Dedifferentiated amniotic fluid mesenchymal stem cell (primary cell): ENCODE data around the gene SRF.

Experiments used
- DNase-seq: peaks from one replicate; pipeline ENCODE4 v3.0.0-alpha.2; 2016; ENCODE audit errors: extremely low spot score

The SRF gene

DNA sequence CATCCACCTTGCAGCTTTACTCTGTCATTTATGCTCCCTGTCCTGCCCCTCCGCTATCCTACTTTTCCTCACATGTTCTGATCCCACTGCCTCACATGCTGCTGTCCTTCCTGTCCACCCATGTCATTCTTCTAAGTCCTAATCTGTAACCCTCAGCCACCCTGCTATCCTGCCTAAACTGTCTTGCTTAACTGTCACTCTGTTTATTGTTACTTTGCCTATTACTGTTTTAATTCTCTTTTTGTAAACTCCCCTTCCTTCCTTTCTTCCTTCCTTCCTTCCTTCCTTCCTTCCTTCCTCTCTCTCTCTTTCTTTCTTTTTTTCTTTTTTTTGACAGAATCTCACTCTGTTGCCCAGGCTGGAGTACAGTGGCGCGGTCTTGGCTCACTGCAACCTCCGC, 12.4 kb downstream of the SRF start:
- no peak for DNase-seq

DNA sequence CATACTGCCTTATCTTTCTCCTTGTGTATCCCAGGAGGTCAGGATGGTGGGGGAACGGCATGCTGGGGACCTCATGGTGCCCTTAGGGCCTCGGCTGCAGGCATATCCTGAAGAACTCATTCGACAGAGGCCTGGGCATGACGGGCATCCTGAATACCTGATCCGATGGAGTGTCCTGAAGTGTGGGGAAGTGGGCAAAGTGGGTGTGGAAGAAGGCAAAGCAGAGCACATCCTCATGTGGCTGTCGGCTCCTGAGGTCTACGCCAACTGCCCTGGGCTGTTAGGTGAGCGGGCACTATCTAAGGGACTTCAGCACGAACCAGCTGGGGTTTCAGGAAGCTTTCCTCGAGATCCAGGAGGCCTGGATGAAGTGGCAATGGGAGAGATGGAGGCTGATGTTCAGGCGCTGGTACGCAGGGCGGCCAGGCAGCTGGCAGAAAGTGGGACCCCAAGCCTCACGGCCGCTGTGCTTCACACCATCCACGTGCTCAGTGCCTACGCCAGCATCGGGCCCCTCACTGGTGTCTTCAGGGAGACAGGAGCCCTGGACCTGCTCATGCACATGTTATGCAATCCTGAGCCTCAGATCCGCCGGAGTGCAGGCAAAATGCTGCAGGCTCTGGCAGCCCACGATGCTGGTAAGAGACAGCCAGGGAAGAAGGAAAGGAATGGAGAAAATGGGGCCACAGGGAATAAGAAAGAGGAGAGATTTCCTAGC, 13.4 kb downstream of the SRF start:
- DNase-seq = no peak

DNA sequence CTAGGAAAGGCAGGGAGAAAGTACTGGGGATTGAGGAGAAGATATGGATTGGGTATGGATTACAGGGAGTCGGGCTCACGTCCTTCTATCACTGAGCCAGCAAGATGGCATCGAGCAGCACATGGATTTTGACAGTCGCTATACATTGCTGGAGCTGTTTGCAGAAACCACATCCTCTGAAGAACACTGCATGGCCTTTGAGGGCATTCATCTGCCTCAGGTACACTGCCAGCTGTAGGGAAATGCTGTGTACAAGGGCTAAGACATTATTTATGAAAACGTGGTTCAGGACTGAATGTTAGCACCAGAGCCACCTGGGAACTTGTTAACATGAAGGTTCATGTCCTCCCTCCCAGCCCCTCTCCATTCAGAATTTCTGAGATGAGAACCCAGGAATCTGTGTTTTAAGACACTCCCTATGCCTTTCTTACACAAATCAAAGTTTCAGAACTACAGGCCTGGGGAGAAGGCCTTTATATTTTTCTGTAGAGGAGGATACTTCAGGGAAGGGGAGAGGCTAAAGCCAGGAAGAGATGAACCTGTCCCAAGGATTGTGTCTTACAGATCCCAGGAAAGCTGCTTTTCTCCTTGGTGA, 14.4 kb downstream of the SRF start:
- DNase-seq = no peak

DNA sequence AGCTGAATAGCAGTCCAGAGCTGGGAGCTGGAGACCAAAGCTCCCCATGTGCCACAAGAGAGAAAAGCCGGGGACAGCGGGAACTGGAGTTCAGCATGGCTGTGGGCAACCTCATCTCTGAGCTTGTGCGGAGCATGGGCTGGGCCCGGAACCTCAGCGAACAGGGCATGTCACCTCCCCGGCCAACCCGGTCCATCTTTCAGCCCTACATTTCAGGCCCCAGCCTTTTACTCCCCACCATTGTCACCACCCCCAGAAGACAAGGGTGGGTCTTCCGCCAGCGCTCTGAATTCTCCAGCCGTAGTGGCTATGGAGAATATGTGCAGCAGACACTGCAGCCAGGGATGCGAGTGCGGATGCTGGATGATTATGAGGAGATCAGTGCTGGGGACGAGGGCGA, 14.9 kb downstream of the SRF start:
- no peak for DNase-seq

DNA sequence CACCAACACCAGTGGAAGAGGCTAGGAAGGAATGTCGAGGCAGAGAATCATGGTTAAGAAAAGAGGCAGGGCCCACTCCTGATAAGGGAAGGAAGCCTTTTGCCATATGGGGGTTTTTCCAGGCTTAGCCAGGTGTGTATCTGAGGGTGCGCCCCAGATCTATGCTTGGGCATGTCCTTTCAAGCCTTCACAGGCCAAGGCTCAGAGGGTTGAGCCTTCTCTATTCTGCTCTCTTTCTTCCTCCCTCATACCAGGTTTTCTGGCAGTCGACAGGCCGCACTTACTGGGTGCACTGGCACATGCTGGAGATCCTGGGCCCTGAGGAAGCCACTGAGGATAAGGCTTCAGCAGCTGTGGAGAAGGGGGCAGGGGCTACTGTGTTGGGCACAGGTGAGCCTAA, 15.6 kb downstream of the SRF start:
- no peak for DNase-seq

DNA sequence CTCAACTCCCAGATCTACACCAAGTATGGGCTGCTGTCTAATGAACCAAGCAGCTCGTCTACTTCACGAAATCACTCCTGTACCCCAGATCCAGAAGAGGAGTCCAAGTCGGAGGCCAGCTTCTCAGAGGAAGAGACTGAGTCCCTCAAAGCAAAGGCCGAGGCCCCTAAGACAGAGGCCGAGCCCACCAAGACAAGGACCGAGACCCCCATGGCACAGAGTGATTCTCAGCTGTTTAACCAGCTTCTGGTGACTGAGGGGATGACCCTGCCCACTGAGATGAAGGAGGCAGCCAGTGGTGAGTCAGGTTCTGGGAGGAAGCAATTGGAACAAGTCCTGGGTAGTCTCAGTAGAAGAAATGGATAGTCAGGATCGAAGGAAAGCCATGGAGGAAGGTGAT, 16.8 kb downstream of the SRF start:
- no peak for DNase-seq

DNA sequence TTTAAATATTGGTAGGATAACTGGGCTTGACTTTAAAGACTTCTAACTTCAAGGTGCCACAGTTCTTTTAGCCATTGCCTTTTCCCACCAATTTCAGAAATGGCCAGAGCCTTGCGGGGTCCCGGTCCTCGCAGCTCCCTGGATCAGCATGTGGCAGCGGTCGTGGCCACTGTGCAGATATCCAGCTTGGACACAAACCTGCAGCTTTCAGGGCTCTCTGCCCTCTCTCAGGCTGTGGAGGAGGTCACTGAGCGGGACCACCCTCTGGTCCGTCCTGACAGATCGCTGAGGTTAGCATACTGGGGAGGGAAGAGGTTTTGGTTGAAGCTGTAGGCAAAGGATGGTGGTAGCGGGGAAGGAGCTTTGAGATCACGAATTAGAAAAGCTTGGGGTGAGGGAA, 17.4 kb downstream of the SRF start:
- no peak for DNase-seq

DNA sequence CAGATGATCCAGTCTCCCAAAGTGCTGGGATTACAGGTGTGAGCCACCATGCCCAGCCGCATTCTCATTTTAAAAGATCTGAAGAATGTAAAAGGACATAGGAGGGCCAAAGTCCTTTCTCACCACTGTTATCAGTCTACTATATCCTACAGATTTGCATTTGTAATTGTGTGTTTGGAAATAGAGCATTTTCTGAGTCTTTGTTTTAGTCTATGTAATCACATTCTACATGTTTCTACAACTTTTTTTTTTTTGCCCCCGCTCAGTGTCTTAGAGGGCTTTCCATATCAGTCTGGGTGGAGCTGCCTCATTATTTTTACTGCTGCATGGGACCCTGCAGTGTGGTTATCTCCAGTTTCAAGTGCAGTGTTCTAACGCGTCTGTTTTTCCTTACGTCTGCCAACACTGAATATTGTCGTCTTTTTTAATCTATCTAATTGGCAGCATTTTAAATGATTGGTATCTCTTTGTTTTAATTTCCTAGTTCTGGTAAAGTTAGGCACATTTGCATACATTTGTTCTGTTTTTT, 18.8 kb downstream of the SRF start:
- DNase-seq = no peak

DNA sequence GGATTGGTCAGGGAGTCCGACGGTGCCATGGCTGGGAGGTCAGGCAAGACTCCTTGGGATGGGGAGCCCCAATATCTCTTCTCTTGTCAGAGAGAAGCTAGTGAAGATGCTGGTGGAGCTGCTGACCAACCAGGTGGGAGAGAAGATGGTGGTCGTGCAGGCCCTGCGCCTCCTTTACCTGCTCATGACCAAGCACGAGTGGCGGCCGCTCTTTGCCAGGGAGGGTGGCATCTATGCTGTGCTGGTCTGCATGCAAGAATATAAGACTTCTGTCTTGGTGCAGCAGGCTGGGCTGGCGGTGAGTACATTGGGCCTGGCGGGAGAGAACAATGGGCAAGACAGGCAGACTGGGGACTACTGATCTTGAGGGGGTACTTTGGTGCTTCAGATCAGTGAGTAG, 21.8 kb downstream of the SRF start:
- DNase-seq = no peak

DNA sequence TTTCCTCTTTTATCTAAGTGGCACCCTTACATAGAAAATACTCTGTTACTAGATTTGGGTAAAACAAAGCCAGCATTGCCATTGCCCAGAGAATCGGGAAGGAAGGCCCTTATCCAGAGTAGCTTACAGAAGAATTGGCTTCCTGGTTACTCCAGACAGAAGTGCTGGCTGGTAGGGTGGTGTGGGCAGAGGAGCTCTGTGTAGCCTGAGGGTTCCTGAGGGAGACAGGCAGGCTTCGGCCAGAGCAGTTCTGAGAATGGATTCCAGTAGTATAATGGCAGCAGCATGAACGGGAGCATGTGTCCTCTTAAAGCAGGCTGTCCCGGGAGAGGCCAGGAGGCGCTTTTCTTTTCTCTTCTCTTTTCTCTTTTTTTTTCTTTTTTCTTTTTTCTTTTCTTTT, 22.9 kb downstream of the SRF start:
- no peak for DNase-seq

DNA sequence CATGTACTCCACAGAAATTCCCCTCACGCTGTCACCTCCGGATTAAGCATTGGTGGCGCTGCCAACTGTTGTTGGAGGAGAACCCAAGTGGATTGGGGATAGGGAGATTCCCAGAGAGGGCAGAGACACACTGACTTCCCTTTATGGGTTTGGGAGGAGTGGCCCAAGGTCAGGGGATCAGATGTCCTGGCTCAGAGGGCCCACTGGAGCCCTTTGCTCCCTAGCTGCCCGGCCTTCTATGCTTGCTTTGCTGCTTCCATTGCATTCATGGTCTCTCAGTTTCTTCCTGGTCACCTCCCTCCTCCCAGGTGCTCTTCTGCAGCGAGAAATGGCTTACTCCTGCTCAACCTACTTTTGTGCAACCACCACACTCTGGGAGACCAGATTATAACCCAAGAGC, 25.3 kb downstream of the SRF start:
- DNase-seq = no peak

DNA sequence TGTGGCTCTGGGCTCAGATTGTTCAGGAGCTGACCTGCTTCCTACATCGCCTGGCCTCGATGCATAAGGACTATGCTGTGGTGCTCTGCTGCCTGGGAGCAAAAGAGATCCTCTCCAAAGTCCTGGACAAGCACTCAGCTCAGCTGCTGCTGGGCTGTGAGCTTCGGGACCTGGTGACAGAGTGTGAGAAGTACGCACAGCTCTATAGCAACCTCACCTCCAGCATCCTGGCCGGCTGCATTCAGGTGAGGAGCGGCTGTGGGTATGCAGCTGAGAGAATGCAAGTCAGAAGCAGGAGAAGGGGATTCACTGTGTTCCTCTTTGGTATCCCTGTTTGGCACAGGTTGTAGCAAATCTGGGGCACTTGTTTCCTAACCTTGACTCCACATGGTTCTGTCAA, 28.8 kb downstream of the SRF start:
- DNase-seq = no peak

DNA sequence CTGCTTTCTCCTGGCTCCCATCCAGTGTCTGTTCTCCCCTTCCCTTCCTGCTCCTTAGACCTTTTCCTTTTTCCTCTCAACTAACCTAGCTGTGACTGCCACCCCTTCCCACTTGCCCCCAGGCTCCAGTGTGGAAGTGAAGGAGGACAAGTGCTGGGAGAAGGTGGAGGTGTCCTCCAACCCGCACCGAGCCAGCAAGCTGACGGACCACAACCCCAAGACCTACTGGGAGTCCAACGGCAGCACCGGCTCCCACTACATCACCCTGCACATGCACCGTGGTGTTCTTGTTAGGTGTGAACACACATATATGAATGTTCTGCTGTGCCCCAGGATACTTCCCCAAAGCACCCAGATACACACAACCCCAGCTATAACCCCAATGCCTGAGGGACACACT, 29.5 kb downstream of the SRF start:
- no peak for DNase-seq

DNA sequence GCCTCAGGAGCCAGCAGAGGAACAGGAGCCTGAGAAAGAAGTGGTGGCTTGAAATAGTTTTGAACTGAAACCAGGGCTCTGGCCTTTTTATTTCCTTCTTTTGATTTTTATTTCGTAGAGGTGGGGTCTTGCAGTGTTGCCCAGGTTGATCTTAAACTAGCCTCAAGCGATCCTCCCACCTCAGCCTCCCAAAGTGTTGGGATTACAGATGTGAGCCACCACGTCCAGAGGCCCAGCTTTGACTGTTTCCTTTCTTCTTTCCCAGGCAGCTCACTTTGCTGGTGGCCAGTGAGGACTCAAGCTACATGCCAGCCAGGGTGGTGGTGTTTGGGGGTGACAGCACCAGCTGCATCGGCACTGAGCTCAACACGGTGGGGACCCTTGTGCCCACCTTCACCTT, 31.4 kb downstream of the SRF start:
- no peak for DNase-seq

DNA sequence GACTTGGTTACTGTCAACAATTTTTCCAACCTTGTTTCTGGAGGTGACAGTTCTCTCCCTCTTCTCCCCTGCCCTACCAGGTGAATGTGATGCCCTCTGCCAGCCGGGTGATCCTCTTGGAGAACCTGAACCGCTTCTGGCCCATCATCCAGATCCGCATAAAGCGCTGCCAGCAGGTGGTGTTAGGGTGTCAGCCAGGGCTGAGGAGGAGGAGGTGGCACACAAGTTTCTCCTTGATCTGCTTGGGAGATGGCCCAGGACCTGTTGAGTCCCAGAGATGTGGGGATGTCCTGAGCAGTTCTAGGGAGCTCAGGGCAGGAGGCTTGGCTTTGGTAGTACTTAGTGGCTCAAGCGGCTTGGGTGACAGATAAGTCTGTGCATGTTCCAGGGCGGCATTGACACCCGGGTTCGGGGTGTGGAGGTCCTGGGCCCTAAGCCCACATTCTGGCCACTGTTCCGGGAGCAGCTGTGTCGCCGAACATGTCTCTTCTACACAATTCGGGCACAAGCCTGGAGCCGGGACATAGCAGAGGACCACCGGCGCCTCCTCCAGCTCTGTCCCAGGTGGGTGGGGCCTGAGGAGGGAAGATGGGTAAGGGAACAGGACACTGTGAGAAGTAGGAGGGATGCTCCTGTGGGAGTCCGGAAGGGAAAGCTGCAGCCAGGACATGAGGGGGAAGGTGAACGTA, 32.1 kb downstream of the SRF start:
- DNase-seq = no peak

DNA sequence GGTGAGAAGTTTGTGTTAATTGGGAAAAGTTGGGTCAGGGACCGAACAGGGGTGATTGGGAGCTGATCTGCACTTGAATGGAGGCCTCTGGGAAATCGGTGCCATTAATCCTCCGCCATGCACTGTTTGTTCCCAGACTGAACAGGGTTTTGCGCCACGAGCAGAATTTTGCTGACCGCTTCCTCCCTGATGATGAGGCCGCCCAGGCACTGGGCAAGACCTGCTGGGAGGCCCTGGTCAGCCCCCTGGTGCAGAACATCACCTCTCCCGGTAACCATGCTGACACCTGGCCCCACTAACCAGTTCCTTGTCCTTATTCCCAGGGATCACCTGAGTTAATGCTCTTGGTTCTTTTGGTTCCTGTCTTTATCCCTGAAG, 32.6 kb downstream of the SRF start:
- no peak for DNase-seq

DNA sequence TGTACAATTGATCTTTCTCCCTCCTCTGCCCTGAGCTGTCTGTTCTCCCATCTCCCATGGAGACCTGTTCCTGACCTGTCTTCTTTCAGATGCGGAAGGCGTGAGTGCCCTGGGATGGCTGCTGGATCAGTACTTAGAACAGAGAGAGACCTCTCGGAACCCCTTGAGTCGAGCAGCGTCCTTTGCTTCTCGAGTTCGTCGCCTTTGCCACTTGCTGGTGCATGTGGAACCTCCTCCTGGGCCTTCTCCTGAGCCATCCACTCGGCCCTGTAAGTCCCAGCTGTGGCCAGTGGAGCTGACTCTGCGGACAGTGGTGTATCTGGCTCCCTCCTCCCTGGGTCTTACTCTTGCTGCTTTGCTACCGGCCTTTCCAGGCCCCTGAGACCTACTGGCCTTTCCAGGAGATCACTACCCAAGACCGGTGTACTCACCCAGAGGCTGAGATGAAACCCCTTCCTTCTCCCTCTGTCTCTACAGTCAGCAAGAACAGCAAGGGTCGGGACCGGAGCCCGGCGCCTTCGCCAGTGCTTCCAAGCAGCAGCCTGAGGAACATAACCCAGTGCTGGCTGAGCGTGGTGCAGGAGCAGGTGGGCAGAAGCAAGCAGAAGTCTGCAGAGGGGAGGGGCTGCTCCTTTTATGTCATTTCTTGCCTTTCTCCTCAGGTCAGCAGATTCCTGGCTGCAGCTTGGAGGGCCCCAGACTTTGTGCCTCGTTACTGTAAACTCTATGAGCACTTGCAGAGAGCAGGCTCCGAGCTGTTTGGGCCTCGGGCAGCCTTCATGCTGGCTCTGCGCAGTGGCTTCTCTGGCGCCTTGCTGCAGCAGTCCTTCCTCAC, 33.4 kb downstream of the SRF start:
- no peak for DNase-seq

DNA sequence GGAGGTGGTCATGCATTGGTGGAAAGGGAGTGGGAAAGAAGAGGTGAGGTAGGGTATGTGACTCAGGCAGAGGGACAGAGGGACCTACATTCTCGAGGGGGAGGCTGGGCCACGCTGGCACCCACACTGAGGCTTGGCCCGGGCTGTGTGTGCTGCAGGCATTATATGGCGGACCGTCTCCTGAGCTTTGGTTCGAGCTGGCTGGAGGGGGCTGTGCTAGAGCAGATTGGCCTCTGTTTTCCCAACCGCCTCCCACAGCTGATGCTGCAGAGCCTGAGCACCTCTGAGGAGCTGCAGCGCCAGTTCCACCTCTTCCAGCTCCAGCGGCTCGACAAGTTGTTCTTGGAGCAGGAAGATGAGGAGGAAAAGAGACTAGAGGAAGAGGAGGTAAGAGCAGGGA, 34.8 kb downstream of the SRF start:
- DNase-seq = no peak

DNA sequence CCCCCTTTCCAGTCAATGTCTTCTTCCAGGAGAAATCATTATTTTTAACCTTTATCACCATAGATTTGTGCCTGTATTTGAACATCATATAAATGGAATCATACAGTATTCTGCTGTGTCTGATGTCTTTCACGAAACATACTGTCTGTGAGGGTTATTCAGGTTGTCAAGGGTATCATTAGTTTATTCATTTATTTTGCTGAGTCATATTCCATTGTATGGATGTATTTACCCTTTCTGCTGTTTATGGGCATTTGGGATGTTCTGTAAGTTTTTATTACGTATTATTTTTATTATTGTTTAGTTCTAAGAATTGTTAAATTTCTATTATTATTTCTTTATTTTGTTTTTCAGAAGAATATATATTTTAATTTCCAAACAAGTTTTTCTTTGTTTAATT, 36.2 kb downstream of the SRF start:
- DNase-seq = no peak

DNA sequence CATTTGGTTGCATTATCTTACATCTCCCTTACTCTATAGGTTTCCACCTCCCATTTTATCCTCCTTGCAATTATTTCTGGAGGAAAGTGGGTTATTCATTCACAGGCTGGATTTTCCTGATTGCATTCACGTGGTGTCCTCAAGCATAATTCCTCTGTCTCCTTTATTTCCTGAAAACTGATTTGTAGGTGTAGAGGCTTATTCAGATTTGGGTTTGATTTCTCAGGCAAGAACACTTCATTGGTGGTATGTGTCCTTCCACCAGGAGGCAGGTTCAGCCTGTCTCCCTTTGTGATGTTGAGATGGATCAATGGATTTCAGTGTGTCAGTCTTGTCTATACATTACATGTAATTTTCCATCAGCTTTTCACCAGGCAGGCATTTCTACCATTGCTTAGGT, 40.9 kb downstream of the SRF start:
- no peak for DNase-seq

DNA sequence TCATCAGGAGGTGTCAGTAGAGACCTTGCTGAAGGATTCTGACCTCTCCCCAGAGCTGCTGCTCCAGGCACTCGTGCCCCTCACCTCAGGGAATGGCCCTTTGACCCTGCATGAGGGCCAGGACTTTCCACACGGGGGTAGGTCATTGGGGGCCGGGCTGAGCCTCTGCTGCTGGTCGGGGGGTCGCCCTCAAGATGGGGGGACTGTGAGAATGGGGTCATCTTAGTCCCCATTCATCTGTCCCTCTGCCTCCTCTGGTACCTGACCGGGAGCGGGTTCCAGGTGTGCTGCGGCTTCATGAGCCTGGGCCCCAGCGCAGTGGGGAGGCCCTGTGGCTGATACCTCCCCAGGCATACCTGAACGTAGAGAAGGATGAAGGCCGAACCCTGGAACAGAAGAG, 42.4 kb downstream of the SRF start:
- DNase-seq = no peak

DNA sequence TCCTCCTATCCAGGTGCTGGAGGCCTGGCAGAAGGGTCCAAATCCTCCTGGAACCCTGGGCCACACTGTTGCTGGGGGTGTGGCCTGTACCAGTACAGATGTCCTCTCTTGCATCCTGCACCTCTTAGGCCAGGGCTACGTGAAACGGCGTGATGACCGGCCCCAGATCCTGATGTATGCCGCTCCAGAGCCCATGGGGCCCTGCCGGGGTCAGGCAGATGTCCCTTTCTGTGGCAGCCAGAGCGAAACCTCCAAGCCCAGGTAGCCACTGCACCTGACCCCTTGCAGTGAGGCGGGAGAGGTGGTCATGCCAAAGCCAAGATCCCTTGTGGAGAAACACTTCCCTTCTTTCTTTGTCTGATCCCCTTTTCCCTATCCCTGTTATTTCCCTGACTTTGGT, 44.0 kb downstream of the SRF start:
- DNase-seq = no peak
